ENCODE data around the gene DPEP2NB. TPM values are rescaled to one million over a fixed set of nuclear protein-coding genes. Genes with fewer than 3 reads are reported as not detected.

The DPEP2NB gene
- total RNA-seq, 1 donor from 2014 or later, result not detected

GRCh38 chr16:68049449-68049848, 33.7 kb upstream of the DPEP2NB start:
- Histone ChIP-seq H3K4me3 (ENCODE audit: insufficient read depth, low read depth, low read length) (no peak overlapping the region), H4K20me1 (ENCODE audit: insufficient read depth, low read length) (no peaks in the 10 kb centered on the region), H2AFZ (ENCODE audit: low read depth, low read length) (no peak overlapping the region), H3K27ac (ENCODE audit: low read depth, low read length) (no peak overlapping the region), H3K9me3 (ENCODE audit: insufficient read depth, low read depth, low read length) (no peaks in the 10 kb centered on the region), H3K27me3 (ENCODE audit: insufficient read depth, low read length) (no peaks in the 10 kb centered on the region), H3K79me2 (ENCODE audit: insufficient read depth, low read length) (no peaks in the 10 kb centered on the region), H3K9ac (ENCODE audit: low read length) (no peak overlapping the region), H3K4me1 (ENCODE audit: insufficient read depth, low read length) (no peaks in the 10 kb centered on the region), H3K4me2 (ENCODE audit: low read length) (no peak overlapping the region), H3K36me3 (ENCODE audit: insufficient read depth, low read length) (peaks cover 16% of the 10 kb centered on the region)
- Mint-ChIP-seq H3K27me3 (ENCODE audit: low read depth, unreplicated experiment) (no peaks in the 10 kb centered on the region), H3K27ac (ENCODE audit: unreplicated experiment) (no peak overlapping the region), H3K4me1 (ENCODE audit: low read depth, unreplicated experiment) (no peaks in the 10 kb centered on the region), H3K9me3 (ENCODE audit: unreplicated experiment) (no peaks in the 10 kb centered on the region), H3K36me3 (ENCODE audit: low read depth, unreplicated experiment) (peaks cover 26% of the 10 kb centered on the region), H3K4me3 (ENCODE audit: unreplicated experiment) (no peak overlapping the region)
- TF ChIP-seq EZH2 (IDR thresholded peaks at IDR 0.05; ENCODE audit: insufficient read depth, low read length), result no peak
- TF ChIP-seq CTCF (IDR thresholded peaks at IDR 0.05; ENCODE audit: insufficient read depth, low read depth, low read length), result no peak
- FAIRE-seq (no peak), DNase-seq (ENCODE audit: low read depth) (no peak)

GRCh38 chr16:68047987-68048386, 32.3 kb upstream of the DPEP2NB start:
- no peaks in the 10 kb centered on the region for H3K27me3 ChIP-seq (ENCODE audit: insufficient read depth, low read length)
- H3K9me3 ChIP-seq (ENCODE audit: insufficient read depth, low read depth, low read length), result no peaks in the 10 kb centered on the region
- Mint-ChIP-seq H3K4me3 (ENCODE audit: unreplicated experiment) (no peak overlapping the region), H3K4me1 (ENCODE audit: low read depth, unreplicated experiment) (no peaks in the 10 kb centered on the region), H3K36me3 (ENCODE audit: low read depth, unreplicated experiment) (peaks cover 20% of the 10 kb centered on the region), H3K9me3 (ENCODE audit: unreplicated experiment) (no peaks in the 10 kb centered on the region), H3K27ac (ENCODE audit: unreplicated experiment) (no peak overlapping the region), H3K27me3 (ENCODE audit: low read depth, unreplicated experiment) (no peaks in the 10 kb centered on the region)
- no peak overlapping the region for H3K9ac ChIP-seq (ENCODE audit: low read length)
- no peak overlapping the region for H3K4me3 ChIP-seq (ENCODE audit: insufficient read depth, low read depth, low read length)
- no peaks in the 10 kb centered on the region for H3K4me1 ChIP-seq (ENCODE audit: insufficient read depth, low read length)
- H3K27ac ChIP-seq (ENCODE audit: low read depth, low read length), result no peak overlapping the region
- H4K20me1 ChIP-seq (ENCODE audit: insufficient read depth, low read length), result no peaks in the 10 kb centered on the region
- DNase-seq (ENCODE audit: low read depth) (no peak), FAIRE-seq (no peak)
- no peak for TF ChIP-seq CTCF (IDR thresholded peaks at IDR 0.05; ENCODE audit: insufficient read depth, low read depth, low read length)
- no peak for TF ChIP-seq EZH2 (IDR thresholded peaks at IDR 0.05; ENCODE audit: insufficient read depth, low read length)
- H3K79me2 ChIP-seq (ENCODE audit: insufficient read depth, low read length), result no peaks in the 10 kb centered on the region
- H2AFZ ChIP-seq (ENCODE audit: low read depth, low read length), result no peak overlapping the region
- H3K36me3 ChIP-seq (ENCODE audit: insufficient read depth, low read length), result peaks cover 13% of the 10 kb centered on the region
- no peak overlapping the region for H3K4me2 ChIP-seq (ENCODE audit: low read length)

- Histone ChIP-seq H4K20me1 (ENCODE audit: insufficient read depth, low read length) (peaks cover 2% of the 10 kb centered on the region), H3K4me2 (ENCODE audit: low read length) (no peak overlapping the region), H3K4me1 (ENCODE audit: insufficient read depth, low read length) (no peaks in the 10 kb centered on the region), H3K9me3 (ENCODE audit: insufficient read depth, low read depth, low read length) (no peaks in the 10 kb centered on the region), H3K27ac (ENCODE audit: low read depth, low read length) (no peak overlapping the region), H3K4me3 (ENCODE audit: insufficient read depth, low read depth, low read length) (no peak overlapping the region), H3K36me3 (ENCODE audit: insufficient read depth, low read length) (peaks cover 11% of the 10 kb centered on the region), H3K27me3 (ENCODE audit: insufficient read depth, low read length) (no peaks in the 10 kb centered on the region), H3K79me2 (ENCODE audit: insufficient read depth, low read length) (no peaks in the 10 kb centered on the region), H2AFZ (ENCODE audit: low read depth, low read length) (no peak overlapping the region), H3K9ac (ENCODE audit: low read length) (no peak overlapping the region)
- DNase-seq (ENCODE audit: low read depth) (no peak), FAIRE-seq (no peak)
- TF ChIP-seq EZH2 (IDR thresholded peaks at IDR 0.05; ENCODE audit: insufficient read depth, low read length) (no peak), CTCF (IDR thresholded peaks at IDR 0.05; ENCODE audit: insufficient read depth, low read depth, low read length) (no peak)
- H3K4me1 Mint-ChIP-seq (ENCODE audit: low read depth, unreplicated experiment), result no peaks in the 10 kb centered on the region
- peaks cover 20% of the 10 kb centered on the region for H3K36me3 Mint-ChIP-seq (ENCODE audit: low read depth, unreplicated experiment)
- H3K27me3 Mint-ChIP-seq (ENCODE audit: low read depth, unreplicated experiment), result no peaks in the 10 kb centered on the region
- no peak overlapping the region for H3K4me3 Mint-ChIP-seq (ENCODE audit: unreplicated experiment)
- H3K27ac Mint-ChIP-seq (ENCODE audit: unreplicated experiment), result no peak overlapping the region
- no peaks in the 10 kb centered on the region for H3K9me3 Mint-ChIP-seq (ENCODE audit: unreplicated experiment)
These were observed 30.4 kb upstream of the DPEP2NB start for GRCh38 chr16:68046106-68046505.
